Tibial nerve (tissue), 4 donors: ENCODE data around the gene ALG1L2. TPM values are rescaled to one million over a fixed set of nuclear protein-coding genes. Genes with fewer than 3 reads are reported as not detected.
"Not testable (repeated sequence)": the region's sequence is repeated elsewhere in the genome, so short reads cannot be mapped to it uniquely, and the experiment has no call there.

ENCODE experiments used
- DNase-seq, 2 donors: peaks; one replicate each; pipeline ENCODE4 v3.0.0-alpha.2; 2019; ENCODE audit warnings: low spot score in 2 of 2
- H3K27ac ChIP-seq, 4 donors: fragments of 200-600 bp; sonication (generic) in 3 of 4; one replicate each; pipeline ENCODE4 v1.5.1; 2017 to 2019; ENCODE audit warnings: mild to moderate bottlenecking in 1 of 4
- H3K27me3 ChIP-seq, 2 donors: fragments of 200-600 bp; sonication (generic) in 1 of 2; one replicate each; pipeline versions ENCODE4 v1.5.1 to v1.6.0; 2017 to 2019
- H3K36me3 ChIP-seq, 3 donors: fragments of 200-600 bp; sonication (generic); one replicate each; pipeline ENCODE4 v1.5.1; 2018 to 2019
- H3K4me1 ChIP-seq, 4 donors: fragments of 200-600 bp; sonication (generic) in 3 of 4; one replicate each; pipeline ENCODE4 v1.5.1; 2017 to 2019
- H3K4me3 ChIP-seq, 4 donors: fragments of 200-600 bp; sonication (generic) in 3 of 4; one replicate each; pipeline ENCODE4 v1.5.1; 2017 to 2019; ENCODE audit warnings: mild to moderate bottlenecking in 1 of 4, moderate library complexity in 1 of 4
- H3K9me3 ChIP-seq, 4 donors: fragments of 200-600 bp; sonication (generic) in 3 of 4; one replicate each; pipeline ENCODE4 v1.5.1; 2017 to 2019
- WGBS, 2 donors: methylation state at CpG; one replicate each; pipeline ENCODE4 v1.1.5; 2018; 5-methylcytosine and 5-hydroxymethylcytosine counted together
- total RNA-seq, 4 donors: library from RNA; depleted of rRNA; stranded (reverse); fragments of >200 nt; gene quantifications; one replicate each; pipeline ENCODE4 v1.1.0, GENCODE V29; 2016
- TF ChIP-seq, protein P1 (sequence below), 5 experiments: fragments of 200-600 bp in 3 of 5; fragments of 450-650 bp in 2 of 5; sonication (generic) in 3 of 5; IDR thresholded peaks; one replicate each; pipeline ENCODE4 v1.5.1; 2016 to 2019; ENCODE audit warnings: antibody characterized with exemption in 5 of 5, mild to moderate bottlenecking in 3 of 5, moderate library complexity in 2 of 5

Gene ALG1L2
- total RNA-seq, 4 donors from 2014 or later: not detected

- not testable (repeated sequence) for H3K4me3 ChIP-seq, H3K36me3 ChIP-seq, H3K27me3 ChIP-seq, DNase-seq, H3K9me3 ChIP-seq, H3K27ac ChIP-seq, H3K4me1 ChIP-seq
- WGBS, 2 donors: 80 to 81% methylated on average over 2 of the region's 2 CpGs
Measured at GRCh38 chr3:130137685-130138084, 56.1 kb downstream of the ALG1L2 start.

GRCh38 chr3:130138992-130139391 is 57.4 kb downstream of the ALG1L2 start:
- H3K4me3 ChIP-seq, H3K27ac ChIP-seq, DNase-seq, H3K4me1 ChIP-seq, H3K9me3 ChIP-seq, H3K36me3 ChIP-seq, H3K27me3 ChIP-seq: not testable (repeated sequence)
- 86 to 87% methylated on average over 6 to 8 of the region's 8 CpGs for WGBS, 2 donors

DNA sequence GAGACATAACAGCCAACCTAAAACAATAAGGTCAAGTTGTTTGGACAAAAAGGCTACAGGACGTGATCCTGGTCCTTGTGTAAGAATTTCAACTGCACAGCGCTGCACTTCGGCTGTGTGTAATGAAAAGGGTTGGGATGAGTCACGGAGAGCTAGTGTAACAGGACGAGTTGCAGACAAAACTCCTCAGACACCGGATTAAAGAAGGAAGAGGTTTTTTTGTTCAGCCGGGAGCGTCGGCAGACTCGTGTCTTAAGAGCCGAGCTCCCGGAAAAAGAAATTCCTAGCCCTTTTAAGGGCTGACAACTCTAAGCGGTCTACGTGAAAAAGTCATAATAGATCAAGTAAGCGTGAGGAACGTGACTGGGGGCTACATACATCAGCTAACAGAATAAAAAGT is 59.1 kb downstream of the ALG1L2 start:
- H3K36me3 ChIP-seq, H3K27ac ChIP-seq, H3K9me3 ChIP-seq, H3K4me1 ChIP-seq, H3K4me3 ChIP-seq, DNase-seq, H3K27me3 ChIP-seq: not testable (repeated sequence)
- 40 to 43% methylated on average over 16 of the region's 16 CpGs for WGBS, 2 donors

- TF ChIP-seq, protein P1, sequence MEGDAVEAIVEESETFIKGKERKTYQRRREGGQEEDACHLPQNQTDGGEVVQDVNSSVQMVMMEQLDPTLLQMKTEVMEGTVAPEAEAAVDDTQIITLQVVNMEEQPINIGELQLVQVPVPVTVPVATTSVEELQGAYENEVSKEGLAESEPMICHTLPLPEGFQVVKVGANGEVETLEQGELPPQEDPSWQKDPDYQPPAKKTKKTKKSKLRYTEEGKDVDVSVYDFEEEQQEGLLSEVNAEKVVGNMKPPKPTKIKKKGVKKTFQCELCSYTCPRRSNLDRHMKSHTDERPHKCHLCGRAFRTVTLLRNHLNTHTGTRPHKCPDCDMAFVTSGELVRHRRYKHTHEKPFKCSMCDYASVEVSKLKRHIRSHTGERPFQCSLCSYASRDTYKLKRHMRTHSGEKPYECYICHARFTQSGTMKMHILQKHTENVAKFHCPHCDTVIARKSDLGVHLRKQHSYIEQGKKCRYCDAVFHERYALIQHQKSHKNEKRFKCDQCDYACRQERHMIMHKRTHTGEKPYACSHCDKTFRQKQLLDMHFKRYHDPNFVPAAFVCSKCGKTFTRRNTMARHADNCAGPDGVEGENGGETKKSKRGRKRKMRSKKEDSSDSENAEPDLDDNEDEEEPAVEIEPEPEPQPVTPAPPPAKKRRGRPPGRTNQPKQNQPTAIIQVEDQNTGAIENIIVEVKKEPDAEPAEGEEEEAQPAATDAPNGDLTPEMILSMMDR (IDR thresholded peaks at IDR 0.05): peak in 1 of 5 experiments; percentile 16
- WGBS, 2 donors: 75 to 79% methylated on average over 13 of the region's 13 CpGs
- H3K4me1 ChIP-seq, H3K9me3 ChIP-seq, H3K27me3 ChIP-seq, DNase-seq, H3K36me3 ChIP-seq, H3K27ac ChIP-seq, H3K4me3 ChIP-seq: not testable (repeated sequence)
Measured at GRCh38 chr3:130143648-130144327, 62.2 kb downstream of the ALG1L2 start.

GRCh38 chr3:130144328-130144650 is 62.7 kb downstream of the ALG1L2 start:
- not testable (repeated sequence) for H3K27me3 ChIP-seq, H3K4me3 ChIP-seq, DNase-seq, H3K27ac ChIP-seq, H3K9me3 ChIP-seq, H3K36me3 ChIP-seq, H3K4me1 ChIP-seq
- WGBS, 2 donors: 96% methylated on average over 9 of the region's 9 CpGs

- not testable (repeated sequence) for DNase-seq, H3K9me3 ChIP-seq, H3K4me3 ChIP-seq, H3K27ac ChIP-seq, H3K4me1 ChIP-seq, H3K36me3 ChIP-seq, H3K27me3 ChIP-seq
- 49 to 62% methylated on average over 5 of the region's 5 CpGs for WGBS, 2 donors
Measured at GRCh38 chr3:130145456-130145855, 63.8 kb downstream of the ALG1L2 start.

DNA sequence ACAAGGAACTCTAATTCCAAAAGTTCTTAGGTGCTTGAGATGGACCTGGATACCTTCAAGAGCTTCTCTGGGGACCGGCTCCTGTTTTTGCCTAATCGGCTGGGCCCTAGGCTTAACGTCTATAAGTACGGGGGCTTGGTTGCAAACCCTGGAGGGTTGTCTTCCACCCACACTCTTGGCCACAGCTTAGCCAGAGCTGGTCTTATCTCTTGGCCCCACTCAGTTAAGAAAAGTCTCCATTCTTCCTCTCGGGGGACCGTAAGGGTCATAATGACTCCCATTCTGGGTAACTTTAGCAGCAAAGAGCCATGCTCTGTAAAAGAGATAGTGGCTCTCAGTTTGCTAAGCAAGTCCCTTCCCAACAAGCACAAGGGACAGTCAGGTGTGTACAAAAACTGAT is 64.8 kb downstream of the ALG1L2 start:
- DNase-seq: not testable (repeated sequence)

More for the DNA sequence above, 64.8 kb downstream of the ALG1L2 start:
- H3K36me3 ChIP-seq, H3K27me3 ChIP-seq, H3K4me1 ChIP-seq, H3K4me3 ChIP-seq, H3K27ac ChIP-seq, H3K9me3 ChIP-seq: not testable (repeated sequence)
- WGBS, 2 donors: 72 to 77% methylated on average over 5 to 6 of the region's 6 CpGs

Other genes starting within 250 kb of the ALG1L2 start
- 10 to 100 TPM; 19.9 to 27.9 (median 23.1) TPM for gene TMCC1, start 188.1 kb upstream of the ALG1L2 start, total RNA-seq
- not detected for gene TRH, start 107.1 kb upstream of the ALG1L2 start, total RNA-seq